NK-92 treated with Interleukin-12 subunit alpha and Interleukin-12 subunit beta, amount 100 ng/mL, for 24 hours (cell line): ENCODE results near the gene MDM1.
A peak's percentile ranks its signal among the peaks of the same experiment; 100 is the strongest.

ENCODE experiments used
- DNase-seq: peaks from one replicate; lab custom pipeline; 2025; lab: John Stamatoyannopoulos, UW

The MDM1 gene

DNA sequence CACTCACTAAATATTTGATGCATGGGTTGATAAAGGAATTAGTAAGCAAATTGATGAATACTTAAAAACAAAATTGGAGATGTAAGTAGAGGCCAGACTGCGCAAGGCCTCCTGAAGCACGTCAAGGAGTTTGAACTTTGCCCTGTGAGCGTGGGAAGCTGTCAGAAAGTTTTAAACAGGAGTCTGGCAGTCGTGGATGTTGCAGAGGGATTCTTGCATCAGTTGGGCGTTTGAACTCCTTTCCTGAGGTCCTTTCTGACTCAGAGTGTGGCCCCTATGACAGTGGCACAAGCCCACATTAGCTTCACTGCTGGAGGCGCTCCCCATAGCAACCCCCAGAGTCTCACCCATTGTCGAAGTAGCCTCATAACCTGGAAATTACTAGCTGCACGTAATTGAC, 60.8 kb downstream of the MDM1 start:
- no peak for DNase-seq

DNA sequence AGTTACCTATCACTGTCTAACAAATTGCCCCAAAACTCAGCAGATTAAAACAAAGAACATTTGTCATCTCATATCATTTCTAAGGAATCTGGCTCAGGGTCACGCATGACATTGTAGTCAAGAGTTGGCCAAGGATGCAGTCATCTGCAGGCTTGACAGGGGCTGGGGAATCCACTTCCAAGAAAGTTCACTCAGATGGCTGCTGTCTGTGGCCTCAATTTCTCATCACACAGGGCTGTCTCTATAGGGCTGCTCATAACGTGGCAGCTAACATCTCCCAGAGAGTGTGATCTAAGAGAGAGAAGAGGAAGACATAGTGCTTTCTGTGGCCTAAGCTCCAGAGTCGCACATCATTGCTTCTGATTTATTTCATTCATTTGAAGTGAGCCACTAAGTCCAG, 61.8 kb downstream of the MDM1 start:
- DNase-seq, result no peak

GRCh38 chr12:68269779-68270178, 62.4 kb downstream of the MDM1 start:
- DNase-seq, result no peak

DNA sequence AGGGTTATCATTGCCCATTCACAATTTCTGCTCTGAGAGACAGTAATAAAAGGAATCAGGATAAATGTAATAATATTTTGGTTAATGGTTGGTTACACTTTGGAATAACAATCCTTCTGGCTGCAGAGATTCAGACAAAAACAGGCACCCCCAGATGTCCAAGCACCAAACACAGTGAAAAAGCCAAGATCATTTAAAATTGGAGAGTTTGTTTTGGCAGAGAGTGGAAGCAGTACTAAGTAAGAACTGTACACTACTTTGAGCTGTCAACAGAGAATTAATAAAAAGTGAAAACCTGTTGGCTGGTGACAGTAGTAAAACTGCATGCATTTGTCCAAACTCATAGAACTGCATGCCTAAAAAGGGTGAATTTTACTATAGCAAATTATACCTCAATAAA, 63.2 kb downstream of the MDM1 start:
- DNase-seq, result no peak

DNA sequence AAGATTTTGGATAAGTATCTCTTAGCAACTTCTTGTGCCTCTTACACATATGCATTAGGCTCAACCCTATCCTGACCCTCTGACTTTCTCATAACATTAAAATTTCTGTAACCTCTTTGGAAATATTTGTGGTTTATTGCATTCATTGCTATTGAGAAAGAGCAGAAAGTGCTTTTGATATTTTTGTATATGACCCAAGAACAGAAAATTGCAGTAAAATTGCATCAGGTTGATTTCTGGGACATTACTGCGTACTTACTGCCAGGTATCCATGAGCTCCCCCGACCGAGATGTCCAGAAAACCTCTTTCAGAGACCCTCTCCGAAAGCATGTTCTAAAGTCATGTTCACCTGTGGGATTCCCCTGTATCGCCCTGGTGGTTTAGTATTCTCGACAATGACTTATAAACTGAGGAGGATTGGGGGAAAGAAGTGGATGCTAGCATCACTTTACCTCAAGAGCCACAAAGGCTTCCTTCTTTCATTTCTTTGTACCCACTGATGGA, 64.2 kb downstream of the MDM1 start:
- no peak for DNase-seq

DNA sequence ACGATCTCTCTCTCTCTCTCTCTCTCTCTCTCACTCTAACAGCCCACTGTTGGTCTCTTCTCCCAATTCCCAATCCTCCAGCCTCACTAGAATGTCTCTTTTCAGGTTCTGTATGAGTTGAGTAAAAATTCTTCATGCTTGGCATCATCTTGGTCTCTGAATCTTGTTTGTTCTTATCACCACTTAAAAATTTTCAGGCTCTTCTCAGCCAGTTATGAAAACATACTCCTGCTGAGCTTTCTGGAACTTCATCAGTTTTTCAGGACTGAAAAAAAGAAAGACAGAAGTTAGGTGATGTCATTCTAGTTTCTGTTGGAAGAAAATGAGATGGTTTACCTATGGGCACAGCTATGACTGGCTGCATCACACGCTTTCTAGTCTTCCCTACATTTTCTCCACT, 67.3 kb downstream of the MDM1 start:
- no peak for DNase-seq

DNA sequence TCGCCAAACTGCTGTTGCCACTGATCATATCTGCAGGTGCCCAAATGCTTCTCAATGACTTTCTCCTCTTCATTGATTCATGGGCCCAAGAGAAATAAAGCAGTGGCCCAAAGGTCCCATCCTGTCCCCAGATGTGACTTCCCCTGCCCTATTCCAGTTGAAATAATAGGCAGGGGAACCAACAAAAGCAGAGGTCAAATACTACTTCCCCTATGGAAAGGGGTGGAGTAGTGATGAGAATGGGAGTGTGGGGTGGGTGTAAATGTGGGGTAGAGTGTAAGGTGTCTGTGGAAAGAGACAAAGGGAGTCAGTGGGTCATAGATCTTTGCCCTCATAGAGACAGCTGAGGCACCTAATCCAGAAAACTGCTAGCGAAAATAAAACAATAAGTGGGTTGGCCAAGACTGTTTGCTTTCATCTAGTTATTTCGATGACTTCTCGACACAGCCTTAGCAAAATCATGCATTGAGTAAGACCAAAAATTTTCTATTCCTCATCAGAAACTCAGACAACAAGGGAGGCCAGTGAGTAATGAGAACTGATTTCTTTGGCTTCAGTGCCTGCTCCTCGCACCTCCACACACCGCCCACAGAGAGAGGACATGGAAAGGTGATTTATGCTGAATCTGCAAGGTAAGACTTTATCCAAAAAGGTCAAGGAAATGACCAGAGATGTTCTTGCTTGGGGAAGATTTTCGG, 67.9 kb downstream of the MDM1 start:
- DNase-seq, result no peak

DNA sequence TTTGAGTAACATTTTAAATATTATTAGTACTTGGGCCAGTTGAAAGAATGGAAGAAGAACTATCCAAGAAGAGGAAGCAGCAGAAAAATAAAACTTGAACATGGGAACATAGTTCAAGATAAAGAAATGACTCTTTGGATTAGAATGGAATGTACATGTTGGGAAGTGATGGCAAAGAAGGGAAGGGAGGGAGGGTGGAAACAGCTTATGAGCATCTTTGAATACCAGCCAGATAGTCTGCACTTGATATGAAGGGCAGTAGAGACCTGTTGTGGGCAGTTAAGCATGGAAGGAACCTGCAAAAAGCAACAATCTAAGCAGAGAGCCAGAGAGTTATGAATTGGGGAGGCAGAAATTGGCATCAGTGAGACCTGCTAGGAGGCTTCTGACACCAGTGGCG, 68.8 kb downstream of the MDM1 start:
- no peak for DNase-seq

DNA sequence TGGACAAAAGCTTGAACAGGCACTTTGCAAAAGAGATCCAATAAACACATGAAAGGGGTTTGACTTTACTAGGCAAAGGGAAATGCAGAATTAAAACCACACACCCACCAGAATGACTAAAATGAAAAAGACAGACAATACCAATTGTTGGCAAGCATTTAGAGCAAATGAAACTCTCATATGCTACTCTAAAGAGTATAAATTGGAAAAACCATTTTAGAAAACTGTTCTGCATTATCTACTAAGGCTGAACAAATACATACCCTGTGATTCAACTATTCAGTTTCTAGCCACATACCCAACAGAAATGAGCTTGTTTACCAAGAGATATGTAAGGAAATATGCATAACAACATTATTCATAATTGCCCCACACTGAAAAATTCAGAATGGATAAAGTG, 70.3 kb downstream of the MDM1 start:
- DNase-seq, result no peak

GRCh38 chr12:68260153-68260552, 72.0 kb downstream of the MDM1 start:
- DNase-seq, result no peak

- peak; percentile 1 for DNase-seq
Observed at GRCh38 chr12:68259318-68259940, 72.7 kb downstream of the MDM1 start.

- DNase-seq, result no peak
Observed at GRCh38 chr12:68253504-68253903, 78.7 kb downstream of the MDM1 start, which contains the start of gene IL22. TSS of gene IL22 (minus strand) at chr12:68253604. CDS start at chr12:68253448, 156 bp downstream.

DNA sequence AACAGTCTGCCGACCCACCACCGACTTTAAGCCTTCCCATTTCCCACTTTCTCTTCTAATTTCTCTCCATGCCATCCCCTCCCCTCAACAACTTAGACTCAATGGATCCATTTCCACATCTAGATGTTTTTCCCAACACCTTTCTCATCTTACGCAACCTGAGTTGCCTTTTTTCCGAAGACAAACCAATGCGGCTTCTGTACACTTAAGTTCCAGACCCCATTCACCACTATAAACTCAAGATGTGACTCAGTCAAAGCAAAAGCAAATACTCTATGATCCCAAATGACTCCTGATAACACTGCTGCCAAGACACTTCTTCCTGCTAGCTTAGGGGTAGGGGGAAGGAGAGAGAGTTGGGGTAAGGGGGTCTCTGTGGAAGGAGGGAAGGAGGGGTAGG, 80.1 kb downstream of the MDM1 start:
- no peak for DNase-seq

GRCh38 chr12:68250454-68250853, 81.7 kb downstream of the MDM1 start:
- no peak for DNase-seq

DNA sequence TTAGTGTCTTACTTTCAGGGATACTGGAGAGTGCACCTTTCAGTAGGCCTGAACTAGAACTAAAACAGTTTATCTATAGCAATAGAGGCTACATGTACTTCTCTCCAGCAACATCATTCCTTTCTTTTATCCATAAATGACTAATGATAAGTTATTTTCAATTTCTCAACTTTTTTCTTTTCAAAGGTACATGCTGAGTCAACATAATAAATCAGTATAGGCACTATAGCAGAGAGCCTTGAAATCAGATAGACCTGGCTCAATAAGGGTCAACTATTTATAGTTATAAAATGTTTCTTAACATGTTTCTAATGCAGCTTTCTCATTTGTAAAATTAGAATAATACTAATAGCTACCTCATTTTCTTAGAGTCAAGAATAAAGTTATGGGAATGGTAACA, 84.4 kb downstream of the MDM1 start:
- DNase-seq, result no peak

GRCh38 chr12:68246350-68246749, 85.8 kb downstream of the MDM1 start:
- DNase-seq, result no peak

- no peak for DNase-seq
Observed at GRCh38 chr12:68245180-68246021, 86.8 kb downstream of the MDM1 start.
